ENCODE measurements around the gene KPNA4. TPM values are rescaled to one million over a fixed set of nuclear protein-coding genes. Genes with fewer than 3 reads are reported as not detected.

The KPNA4 gene
- total RNA-seq, 1 experiment from 2014 or later, result 76.7 TPM

DNA sequence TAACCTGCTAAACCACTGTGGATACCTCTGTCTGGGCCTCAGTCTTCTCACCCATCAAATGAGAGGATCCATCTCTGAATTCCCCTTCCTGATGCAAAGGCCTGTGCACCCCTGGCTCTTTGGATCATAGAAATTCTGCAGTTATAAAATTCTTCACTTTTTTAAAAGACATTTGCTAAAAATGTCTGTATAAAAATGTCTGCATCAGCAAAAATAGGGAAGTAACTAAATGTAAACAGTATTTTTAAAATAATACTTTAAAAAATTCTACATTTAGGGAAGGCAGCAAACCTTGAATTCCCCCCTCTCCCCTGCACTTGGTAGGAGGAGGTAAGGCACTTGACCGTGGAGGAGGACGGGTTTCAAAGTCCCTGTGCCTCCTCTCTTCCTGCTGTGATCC lies 90.2 kb downstream of the KPNA4 start:
- Histone ChIP-seq H2BK20ac (ENCODE audit: low read depth, low read length, poor library complexity, severe bottlenecking) (no peak overlapping the region), H2AFZ (ENCODE audit: low read length) (no peak overlapping the region), H4K5ac (ENCODE audit: insufficient read length, low read depth, low read length) (no peak overlapping the region), H3K4me2 (ENCODE audit: insufficient read depth, insufficient read length, low read length) (no peak overlapping the region), H2BK5ac (ENCODE audit: insufficient read length, low read length) (no peak overlapping the region), H3K4me1 (ENCODE audit: insufficient read depth, low read length) (no peaks in the 10 kb centered on the region), H3K18ac (ENCODE audit: insufficient read length, low read depth, low read length) (no peak overlapping the region), H3K27me3 (ENCODE audit: insufficient read depth, low read length) (no peaks in the 10 kb centered on the region), H3K9ac (ENCODE audit: extremely low read depth, insufficient read length, low read length) (no peak overlapping the region), H3K23me2 (ENCODE audit: insufficient read length, low read depth, low read length, poor library complexity, severe bottlenecking) (no peaks in the 10 kb centered on the region), H3K79me2 (ENCODE audit: insufficient read depth, low read length) (no peaks in the 10 kb centered on the region), H2BK12ac (ENCODE audit: insufficient read length, low read depth, low read length) (no peak overlapping the region), H3K56ac (ENCODE audit: insufficient read length, low read depth, low read length) (no peak overlapping the region), H3K23ac (ENCODE audit: insufficient read length, low read depth, low read length) (no peak overlapping the region), H3K14ac (ENCODE audit: insufficient read depth, low read length) (no peak overlapping the region), H2BK120ac (ENCODE audit: low read depth, low read length, poor library complexity, severe bottlenecking) (no peak overlapping the region), H3K79me1 (ENCODE audit: insufficient read depth, low read depth, low read length, poor library complexity, severe bottlenecking) (no peaks in the 10 kb centered on the region), H4K91ac (ENCODE audit: insufficient read length, low read depth, low read length) (no peak overlapping the region), H2BK15ac (ENCODE audit: low read depth, low read length) (no peak overlapping the region), H3K4ac (ENCODE audit: low read depth, low read length) (no peak overlapping the region), H4K8ac (replicated peaks; ENCODE audit: insufficient read length, low read depth, low read length) (no peak overlapping the region), H2AK5ac (ENCODE audit: insufficient read length, low read length) (no peak overlapping the region), H4K20me1 (ENCODE audit: control insufficient read depth, insufficient read depth, insufficient read length) (no peaks in the 10 kb centered on the region), H3T11ph (ENCODE audit: low read length) (no peak overlapping the region), H3K27ac (ENCODE audit: insufficient read length, low read depth, low read length) (no peak overlapping the region), H3K9me3 (ENCODE audit: control insufficient read depth, low read depth, low read length) (peaks cover 7% of the 10 kb centered on the region)
- H3K36me3 Mint-ChIP-seq (ENCODE audit: insufficient read depth in 1 of 3, low read depth in 3 of 3), result peaks cover 1 to 10% (median 5%) of the 10 kb centered on the region in 3 experiments; a peak in 4 of 7 replicates
- no peaks in the 10 kb centered on the region for H3K4me1 Mint-ChIP-seq
- no peak overlapping the region for H3K4me3 Mint-ChIP-seq
- no peak for DNase-seq
- WGBS (ENCODE audit: extremely low coverage, insufficient read length, low lambda C conversion rate), result no CpG with 5 or more reads among the region's 2 CpGs
- peaks cover 6% of the 10 kb centered on the region for H3K27me3 Mint-ChIP-seq (ENCODE audit: low read depth)
- H3K9me3 Mint-ChIP-seq, result peaks cover 8 to 10% of the 10 kb centered on the region in 2 experiments
- TF ChIP-seq, protein P1, sequence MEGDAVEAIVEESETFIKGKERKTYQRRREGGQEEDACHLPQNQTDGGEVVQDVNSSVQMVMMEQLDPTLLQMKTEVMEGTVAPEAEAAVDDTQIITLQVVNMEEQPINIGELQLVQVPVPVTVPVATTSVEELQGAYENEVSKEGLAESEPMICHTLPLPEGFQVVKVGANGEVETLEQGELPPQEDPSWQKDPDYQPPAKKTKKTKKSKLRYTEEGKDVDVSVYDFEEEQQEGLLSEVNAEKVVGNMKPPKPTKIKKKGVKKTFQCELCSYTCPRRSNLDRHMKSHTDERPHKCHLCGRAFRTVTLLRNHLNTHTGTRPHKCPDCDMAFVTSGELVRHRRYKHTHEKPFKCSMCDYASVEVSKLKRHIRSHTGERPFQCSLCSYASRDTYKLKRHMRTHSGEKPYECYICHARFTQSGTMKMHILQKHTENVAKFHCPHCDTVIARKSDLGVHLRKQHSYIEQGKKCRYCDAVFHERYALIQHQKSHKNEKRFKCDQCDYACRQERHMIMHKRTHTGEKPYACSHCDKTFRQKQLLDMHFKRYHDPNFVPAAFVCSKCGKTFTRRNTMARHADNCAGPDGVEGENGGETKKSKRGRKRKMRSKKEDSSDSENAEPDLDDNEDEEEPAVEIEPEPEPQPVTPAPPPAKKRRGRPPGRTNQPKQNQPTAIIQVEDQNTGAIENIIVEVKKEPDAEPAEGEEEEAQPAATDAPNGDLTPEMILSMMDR (conservative IDR thresholded peaks at IDR 0.05), result no peak
- H3K27ac Mint-ChIP-seq, result no peak overlapping the region
